H9 (cell line): ENCODE results near the gene ZFAND3. TPM values are rescaled to one million over a fixed set of nuclear protein-coding genes. Genes with fewer than 3 reads are reported as not detected.

ENCODE experiments used
- DNase-seq: peaks from one replicate; pipeline ENCODE4 v3.0.0-alpha.2; 2017
- H2AFZ ChIP-seq: one replicate; pipeline ENCODE4 v1.6.1; 2013; ENCODE audit warnings: mild to moderate bottlenecking, low read length, control low read depth, moderate library complexity
- H2AK5ac ChIP-seq: 2 replicates; pipeline ENCODE4 v1.6.1; 2013; ENCODE audit warnings: low read length, control low read depth, mixed read lengths; ENCODE audit not compliant: insufficient read length
- H2BK120ac ChIP-seq: one replicate; pipeline ENCODE4 v1.6.1; 2013; ENCODE audit warnings: low read depth, mild to moderate bottlenecking, low read length, control low read depth, inconsistent platforms; ENCODE audit not compliant: poor library complexity, severe bottlenecking
- H2BK12ac ChIP-seq: 2 replicates; pipeline ENCODE4 v1.6.1; 2013; ENCODE audit warnings: low read length, control low read depth, mixed read lengths, low read depth; ENCODE audit not compliant: insufficient read length
- H2BK15ac ChIP-seq: 2 replicates; pipeline ENCODE4 v1.6.1; 2013; ENCODE audit warnings: low read depth, low read length, control low read depth
- H2BK20ac ChIP-seq: one replicate; pipeline ENCODE4 v1.6.1; 2013; ENCODE audit warnings: low read depth, mild to moderate bottlenecking, low read length, control low read depth, inconsistent platforms; ENCODE audit not compliant: poor library complexity, severe bottlenecking
- H2BK5ac ChIP-seq: 2 replicates; pipeline ENCODE4 v1.6.1; 2013; ENCODE audit warnings: low read length, control low read depth, mixed read lengths; ENCODE audit not compliant: insufficient read length
- H3K14ac ChIP-seq: 2 replicates; pipeline ENCODE4 v1.6.1; 2013; ENCODE audit warnings: low read length, control low read depth; ENCODE audit not compliant: insufficient read depth
- H3K18ac ChIP-seq: 2 replicates; pipeline ENCODE4 v1.6.1; 2013; ENCODE audit warnings: low read depth, mild to moderate bottlenecking, mixed read lengths, low read length, control low read depth; ENCODE audit not compliant: insufficient read length
- H3K23ac ChIP-seq: 2 replicates; pipeline ENCODE4 v1.6.1; 2013; ENCODE audit warnings: low read length, control low read depth, mixed read lengths, low read depth; ENCODE audit not compliant: insufficient read length
- H3K23me2 ChIP-seq: 2 replicates; pipeline ENCODE4 v1.6.1; 2013; ENCODE audit warnings: low read depth, mild to moderate bottlenecking, mixed read lengths, low read length, control low read depth; ENCODE audit not compliant: insufficient read length, poor library complexity, severe bottlenecking
- H3K27ac ChIP-seq: 2 replicates; pipeline ENCODE4 v1.5.1; 2013; ENCODE audit warnings: low read length, control low read depth, mixed read lengths, low read depth; ENCODE audit not compliant: insufficient read length
- H3K27me3 ChIP-seq: 2 replicates; pipeline ENCODE4 v1.6.1; 2013; ENCODE audit warnings: low read length, control low read depth, inconsistent platforms; ENCODE audit not compliant: insufficient read depth
- H3K4ac ChIP-seq: 2 replicates; pipeline ENCODE4 v1.6.1; 2013; ENCODE audit warnings: low read depth, mild to moderate bottlenecking, control low read depth, inconsistent platforms, low read length, moderate library complexity
- H3K4me1 ChIP-seq: 2 replicates; pipeline ENCODE4 v1.6.1; 2013; ENCODE audit warnings: low read length, control low read depth, inconsistent platforms; ENCODE audit not compliant: insufficient read depth
- H3K4me2 ChIP-seq: 2 replicates; pipeline ENCODE4 v1.6.1; 2013; ENCODE audit warnings: low read length, control low read depth, mixed read lengths; ENCODE audit not compliant: insufficient read length, insufficient read depth
- H3K56ac ChIP-seq: 2 replicates; pipeline ENCODE4 v1.6.1; 2013; ENCODE audit warnings: low read depth, mild to moderate bottlenecking, mixed read lengths, low read length, control low read depth; ENCODE audit not compliant: insufficient read length
- H3K79me1 ChIP-seq: 2 replicates; pipeline ENCODE4 v1.6.1; 2013; ENCODE audit warnings: low read depth, mild to moderate bottlenecking, moderate library complexity, low read length, control low read depth, inconsistent platforms; ENCODE audit not compliant: insufficient read depth, poor library complexity, severe bottlenecking
- H3K79me2 ChIP-seq: 2 replicates; pipeline ENCODE4 v1.6.1; 2013; ENCODE audit warnings: low read length, control low read depth, inconsistent platforms; ENCODE audit not compliant: insufficient read depth
- H3K9ac ChIP-seq: 2 replicates; pipeline ENCODE4 v1.6.1; 2013; ENCODE audit warnings: low read length, control low read depth, mixed read lengths; ENCODE audit not compliant: insufficient read length; ENCODE audit errors: extremely low read depth
- H3K9me3 ChIP-seq: one replicate; pipeline ENCODE4 v1.6.1; 2013; ENCODE audit warnings: low read depth, low read length, inconsistent platforms; ENCODE audit not compliant: control insufficient read depth
- H3T11ph ChIP-seq: one replicate; pipeline ENCODE4 v1.6.1; 2013; ENCODE audit warnings: mild to moderate bottlenecking, low read length, control low read depth, inconsistent platforms
- H4K20me1 ChIP-seq: one replicate; pipeline ENCODE4 v1.6.1; 2013; ENCODE audit not compliant: control insufficient read depth, insufficient read length, insufficient read depth
- H4K5ac ChIP-seq: 2 replicates; pipeline ENCODE4 v1.6.1; 2013; ENCODE audit warnings: low read depth, mild to moderate bottlenecking, mixed read lengths, low read length, control low read depth; ENCODE audit not compliant: insufficient read length
- H4K8ac ChIP-seq: replicated peaks from 2 replicates; pipeline ENCODE4 v1.6.1; 2013; ENCODE audit warnings: low read length, control low read depth, mixed read lengths, low read depth; ENCODE audit not compliant: insufficient read length
- H4K91ac ChIP-seq: 2 replicates; pipeline ENCODE4 v1.6.1; 2013; ENCODE audit warnings: low read depth, mild to moderate bottlenecking, moderate library complexity, mixed read lengths, low read length, control low read depth; ENCODE audit not compliant: insufficient read length
- H3K27ac Mint-ChIP-seq, 3 experiments: 2 replicates in 2 of 3; 3 replicates in 1 of 3; pipeline ENCODE4 v1.8.0; 2020 to 2021; ENCODE audit warnings: mixed read lengths in 3 of 3, mild to moderate bottlenecking in 1 of 3, moderate library complexity in 1 of 3
- H3K27me3 Mint-ChIP-seq: 2 replicates; pipeline ENCODE4 v1.8.0; 2021; ENCODE audit warnings: low read depth, mild to moderate bottlenecking, moderate library complexity, mixed read lengths
- H3K36me3 Mint-ChIP-seq, 3 experiments: 2 replicates in 2 of 3; 3 replicates in 1 of 3; pipeline ENCODE4 v1.8.0; 2020 to 2021; ENCODE audit warnings: low read depth in 3 of 3, mixed read lengths in 3 of 3; ENCODE audit not compliant: insufficient read depth in 1 of 3
- H3K4me1 Mint-ChIP-seq, 2 experiments: 2 replicates each; pipeline ENCODE4 v1.8.0; 2020; ENCODE audit warnings: mixed read lengths in 2 of 2
- H3K4me3 Mint-ChIP-seq, 2 experiments: 2 replicates in 1 of 2; 3 replicates in 1 of 2; pipeline ENCODE4 v1.8.0; 2020 to 2021; ENCODE audit warnings: mild to moderate bottlenecking in 2 of 2, mixed read lengths in 2 of 2, moderate library complexity in 1 of 2
- H3K9me3 Mint-ChIP-seq, 2 experiments: 2 replicates in 1 of 2; 3 replicates in 1 of 2; pipeline ENCODE4 v1.8.0; 2020; ENCODE audit warnings: mild to moderate bottlenecking in 2 of 2, mixed read lengths in 2 of 2, moderate library complexity in 1 of 2
- WGBS: extraction: QIAGEN DNeasy Blood & Tissue Kit; methylation state at CpG from one replicate; pipeline ENCODE4 v1.1.7; 2013; ENCODE audit warnings: missing lambda C conversion rate, low lambda C conversion rate, mixed read lengths; ENCODE audit not compliant: insufficient read length; ENCODE audit errors: extremely low coverage; 5-methylcytosine and 5-hydroxymethylcytosine counted together
- total RNA-seq: library from RNA; stranded (reverse); gene quantifications from 2 replicates; pipeline ENCODE4 v1.2.1, GENCODE V29; 2021
- TF ChIP-seq, protein P1 (sequence below): fragments of 200-600 bp; sonication (generic); conservative IDR thresholded peaks from 3 replicates; pipeline ENCODE4 v1.8.0; 2021; ENCODE audit warnings: antibody characterized with exemption, mild to moderate bottlenecking

The ZFAND3 gene
- total RNA-seq, 1 experiment from 2014 or later: 57.7 TPM

DNA sequence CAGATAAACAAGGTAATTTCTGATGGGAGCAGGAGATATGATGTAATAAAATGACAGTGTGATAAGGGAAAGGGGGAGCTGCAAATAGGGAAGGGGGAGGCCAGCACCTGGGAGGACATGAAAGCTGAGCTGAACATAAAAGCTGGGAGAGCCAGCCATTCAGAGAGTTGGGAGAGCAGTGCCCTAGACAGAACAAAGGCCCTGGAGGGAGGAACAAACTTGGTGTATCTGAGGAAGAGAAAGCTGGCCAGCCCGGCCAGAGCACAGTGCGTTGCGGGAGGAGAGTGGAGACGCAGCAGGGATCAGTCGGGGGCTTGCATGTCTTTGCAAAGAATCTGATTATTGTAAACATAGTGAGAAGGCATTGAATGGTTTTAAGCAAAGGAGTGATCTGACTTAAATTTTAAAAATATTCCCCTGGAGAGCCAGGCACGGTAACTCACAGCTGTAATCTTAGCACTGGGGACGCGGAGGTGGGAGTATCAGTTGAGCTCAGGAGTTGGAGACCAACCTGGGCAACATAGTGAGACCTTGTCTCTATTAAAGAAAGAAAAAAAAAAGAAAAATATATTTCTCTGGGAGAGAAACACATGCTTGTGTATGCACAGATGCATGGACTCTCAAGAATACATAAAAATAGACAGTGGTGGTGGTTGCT is 318.2 kb downstream of the ZFAND3 start:
- no peak overlapping the region for H3K56ac ChIP-seq
- TF ChIP-seq, protein P1, sequence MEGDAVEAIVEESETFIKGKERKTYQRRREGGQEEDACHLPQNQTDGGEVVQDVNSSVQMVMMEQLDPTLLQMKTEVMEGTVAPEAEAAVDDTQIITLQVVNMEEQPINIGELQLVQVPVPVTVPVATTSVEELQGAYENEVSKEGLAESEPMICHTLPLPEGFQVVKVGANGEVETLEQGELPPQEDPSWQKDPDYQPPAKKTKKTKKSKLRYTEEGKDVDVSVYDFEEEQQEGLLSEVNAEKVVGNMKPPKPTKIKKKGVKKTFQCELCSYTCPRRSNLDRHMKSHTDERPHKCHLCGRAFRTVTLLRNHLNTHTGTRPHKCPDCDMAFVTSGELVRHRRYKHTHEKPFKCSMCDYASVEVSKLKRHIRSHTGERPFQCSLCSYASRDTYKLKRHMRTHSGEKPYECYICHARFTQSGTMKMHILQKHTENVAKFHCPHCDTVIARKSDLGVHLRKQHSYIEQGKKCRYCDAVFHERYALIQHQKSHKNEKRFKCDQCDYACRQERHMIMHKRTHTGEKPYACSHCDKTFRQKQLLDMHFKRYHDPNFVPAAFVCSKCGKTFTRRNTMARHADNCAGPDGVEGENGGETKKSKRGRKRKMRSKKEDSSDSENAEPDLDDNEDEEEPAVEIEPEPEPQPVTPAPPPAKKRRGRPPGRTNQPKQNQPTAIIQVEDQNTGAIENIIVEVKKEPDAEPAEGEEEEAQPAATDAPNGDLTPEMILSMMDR: no peak

More for the DNA sequence above, 318.2 kb downstream of the ZFAND3 start:
- Histone ChIP-seq H3K79me1 (no peaks in the 10 kb centered on the region), H4K8ac (no peak overlapping the region), H3K9me3 (no peaks in the 10 kb centered on the region), H3K27me3 (no peaks in the 10 kb centered on the region), H2BK5ac (no peak overlapping the region), H2BK120ac (no peak overlapping the region), H4K20me1 (no peaks in the 10 kb centered on the region), H4K5ac (no peak overlapping the region), H3T11ph (no peak overlapping the region), H3K79me2 (no peaks in the 10 kb centered on the region), H2BK20ac (no peak overlapping the region), H3K9ac (no peak overlapping the region), H3K14ac (0 out of 2 replicates have a peak overlapping the region, but pooled peaks have one; percentile 29), H2AFZ (no peak overlapping the region), H3K4ac (no peak overlapping the region), H2BK12ac (no peak overlapping the region), H3K4me1 (peaks cover 3% of the 10 kb centered on the region; the same call in 1 of the 2 replicates), H4K91ac (no peak overlapping the region), H3K23me2 (no peaks in the 10 kb centered on the region), H3K18ac (no peak overlapping the region), H3K27ac (no peak overlapping the region), H2BK15ac (no peak overlapping the region), H3K4me2 (peak overlapping the region; percentile 15), H3K23ac (no peak overlapping the region), H2AK5ac (no peak overlapping the region)
- DNase-seq: peak; percentile 58
- no CpG with 5 or more reads among the region's 8 CpGs for WGBS
- Mint-ChIP-seq H3K9me3 (no peaks in the 10 kb centered on the region), H3K36me3 (no peaks in the 10 kb centered on the region; a peak in 1 of 7 replicates), H3K27me3 (no peaks in the 10 kb centered on the region), H3K4me1 (peaks cover 49 to 51% of the 10 kb centered on the region in 2 experiments), H3K4me3 (peak overlapping the region; percentile 27 to 61), H3K27ac (peak overlapping the region; percentile 94 to 97 (median 95))
